Fibroblast of skin of left biceps (primary cell): Measurements from ENCODE around the gene BORCS8.
"Not testable (repeated sequence)": the region's sequence is repeated elsewhere in the genome, so short reads cannot be mapped to it uniquely, and the experiment has no call there.

Experiments
- DNase-seq, 2 experiments: peaks; one replicate each; pipeline ENCODE4 v3.0.0-alpha.2; 2013; ENCODE audit warnings: low read depth in 2 of 2

The BORCS8 gene

GRCh38 chr19:19192078-19192882 lies at the start of gene BORCS8, which contains the start of gene RFXANK:
Gene BORCS8, minus strand, starts transcription at chr19:19192152. Its CDS starts 35 bp downstream, at chr19:19192117.
Gene RFXANK, plus strand, starts transcription at chr19:19192258. Its CDS starts 1,689 bp downstream, at chr19:19193947.
- peak; percentile 99 for DNase-seq

- no peak for DNase-seq
Observed at GRCh38 chr19:19240476-19240875, 48.5 kb upstream of the BORCS8 start.

DNA sequence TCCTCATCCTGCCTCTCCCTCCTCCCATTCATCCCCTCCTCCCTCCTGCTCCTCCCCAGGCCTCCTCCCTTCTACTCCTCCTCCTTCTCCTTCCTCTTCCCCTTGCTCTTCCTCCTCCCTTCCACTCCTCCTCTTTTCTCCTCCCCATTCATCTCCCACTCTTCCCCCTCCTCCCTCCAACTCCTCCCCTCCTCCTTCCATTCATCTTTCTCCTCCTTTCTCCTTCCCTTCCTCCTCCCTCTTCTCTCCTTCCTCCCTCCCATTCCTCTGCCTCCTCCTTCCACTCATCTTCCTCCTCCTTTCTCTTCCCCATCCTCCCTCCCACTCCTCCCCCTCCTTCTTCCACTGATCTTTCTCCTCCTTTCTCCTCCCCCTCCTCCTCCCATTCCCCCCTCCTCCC lies 47.7 kb upstream of the BORCS8 start:
- DNase-seq: no peak

DNA sequence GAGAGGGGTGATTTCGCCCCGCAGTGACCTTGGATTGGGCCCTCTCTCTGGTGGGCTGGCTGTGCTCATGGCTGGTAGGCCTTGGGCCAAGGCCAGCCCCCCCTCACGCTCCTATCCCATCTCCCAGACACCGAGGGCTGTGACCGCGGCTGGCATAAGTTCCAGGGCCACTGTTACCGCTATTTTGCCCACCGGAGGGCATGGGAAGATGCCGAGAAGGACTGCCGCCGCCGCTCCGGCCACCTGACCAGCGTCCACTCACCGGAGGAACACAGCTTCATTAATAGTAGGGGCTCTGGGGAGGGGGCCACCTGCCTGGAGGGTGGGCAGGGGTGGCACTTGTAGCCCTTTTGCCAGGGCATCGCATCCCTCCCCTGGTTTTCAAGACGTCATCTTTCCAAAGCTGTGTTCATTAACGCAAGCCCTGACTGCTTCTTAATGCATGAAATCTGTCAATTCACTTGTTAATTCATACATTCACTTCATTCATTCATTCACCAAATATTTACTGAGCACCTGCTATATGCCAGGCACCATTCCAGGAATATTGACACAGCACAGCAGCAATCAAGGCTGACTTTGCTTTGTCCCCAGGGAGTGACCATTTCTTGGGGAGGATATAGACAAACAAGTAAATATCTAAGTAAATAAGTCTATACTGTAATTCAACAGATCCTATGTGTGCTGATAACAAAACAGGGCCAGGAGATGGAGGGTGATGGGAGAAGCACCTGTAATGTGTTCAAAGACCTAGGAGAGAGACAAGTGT lies 46.4 kb upstream of the BORCS8 start:
- no peak for DNase-seq

- DNase-seq: no peak
Observed at GRCh38 chr19:19236173-19236572, 44.2 kb upstream of the BORCS8 start.

DNA sequence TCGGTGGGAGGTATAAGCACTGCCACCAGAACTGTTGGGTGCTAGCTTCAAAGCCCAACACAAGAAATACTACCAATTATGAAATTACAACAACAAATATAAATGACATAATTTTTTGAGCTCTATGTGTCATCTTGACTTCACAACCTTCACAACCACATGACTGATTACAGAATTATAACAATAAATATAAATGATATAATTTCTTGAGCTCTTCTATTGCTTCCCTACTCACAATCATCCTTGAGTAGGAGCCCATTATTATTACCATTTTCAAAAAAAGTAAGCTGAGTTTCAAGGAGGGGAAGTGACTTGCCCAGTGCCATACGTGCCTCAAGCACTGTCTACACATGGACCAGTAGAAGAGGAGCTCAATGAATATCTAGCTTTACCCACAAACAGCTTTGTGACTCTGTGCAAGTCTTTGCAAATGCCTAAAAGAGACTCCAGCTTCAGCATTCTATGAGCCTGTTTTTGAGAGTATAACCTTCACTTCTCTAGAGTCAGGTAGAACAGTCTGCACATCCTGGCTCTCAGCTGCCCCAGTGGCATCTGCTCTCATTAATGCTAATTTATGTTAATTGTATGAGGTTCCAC lies 42.4 kb upstream of the BORCS8 start:
- no peak for DNase-seq

DNA sequence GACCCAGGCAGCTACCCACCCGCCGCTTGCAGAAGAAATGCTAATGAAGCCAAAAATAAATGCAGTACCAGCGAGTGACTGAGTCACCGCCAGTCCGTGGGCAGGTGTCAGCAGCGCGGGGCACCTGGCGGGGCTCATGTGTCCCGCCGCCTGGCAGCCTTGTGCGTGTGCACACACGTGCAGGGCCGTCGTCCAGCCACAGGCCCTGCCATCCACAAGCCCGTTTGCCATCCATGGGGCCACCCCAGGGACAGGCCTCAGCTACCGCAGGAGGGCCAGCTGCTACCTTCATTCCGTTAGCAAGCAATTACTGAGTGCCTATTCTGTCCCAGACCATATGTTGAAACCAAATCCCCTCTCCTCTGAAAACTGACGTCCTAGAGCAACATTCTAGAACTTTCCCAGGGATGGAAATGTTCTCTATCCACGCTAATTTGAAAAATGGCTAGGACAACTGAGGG lies 40.3 kb upstream of the BORCS8 start:
- DNase-seq: no peak

GRCh38 chr19:19230999-19231398 lies 39.0 kb upstream of the BORCS8 start:
- no peak for DNase-seq

- DNase-seq: no peak
Observed at GRCh38 chr19:19229701-19230100, 37.7 kb upstream of the BORCS8 start.

- DNase-seq: no peak
Observed at GRCh38 chr19:19227217-19227616, 35.3 kb upstream of the BORCS8 start.

- no peak for DNase-seq
Observed at GRCh38 chr19:19226663-19227062, 34.7 kb upstream of the BORCS8 start.

- no peak for DNase-seq
Observed at GRCh38 chr19:19226204-19226603, 34.3 kb upstream of the BORCS8 start.

- DNase-seq: no peak
Observed at GRCh38 chr19:19224852-19225494, 33.0 kb upstream of the BORCS8 start.

DNA sequence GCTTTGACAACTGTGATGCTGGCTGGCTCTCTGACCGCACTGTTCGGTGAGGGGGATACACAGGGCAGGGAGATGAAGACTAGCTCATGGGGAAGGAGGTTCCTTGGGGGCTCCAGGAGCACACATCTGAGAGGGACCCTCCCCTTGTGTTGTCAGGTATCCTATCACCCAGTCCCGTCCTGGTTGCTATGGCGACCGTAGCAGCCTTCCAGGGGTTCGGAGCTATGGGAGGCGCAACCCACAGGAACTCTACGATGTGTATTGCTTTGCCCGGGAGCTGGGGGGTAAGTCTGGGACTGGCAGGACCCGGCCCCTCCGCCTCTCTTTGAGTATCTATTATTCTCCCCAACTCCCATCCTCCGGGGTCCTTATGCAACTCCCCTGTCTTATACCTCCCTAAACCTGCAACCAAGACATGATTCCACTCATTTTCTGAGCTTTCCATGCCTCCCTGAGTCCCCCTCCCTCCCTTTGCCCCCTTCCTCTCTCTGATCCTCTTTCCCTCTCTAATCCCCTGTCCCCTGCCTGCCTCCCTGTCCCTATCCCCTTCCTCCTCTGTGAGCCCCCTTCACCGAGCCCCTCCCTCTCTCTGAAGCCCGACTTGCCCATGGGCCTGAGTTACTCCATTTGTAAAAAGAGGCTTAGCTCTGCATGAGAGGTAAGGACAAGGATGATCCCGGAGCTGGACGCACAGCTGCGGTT lies 32.3 kb upstream of the BORCS8 start:
- no peak for DNase-seq

DNA sequence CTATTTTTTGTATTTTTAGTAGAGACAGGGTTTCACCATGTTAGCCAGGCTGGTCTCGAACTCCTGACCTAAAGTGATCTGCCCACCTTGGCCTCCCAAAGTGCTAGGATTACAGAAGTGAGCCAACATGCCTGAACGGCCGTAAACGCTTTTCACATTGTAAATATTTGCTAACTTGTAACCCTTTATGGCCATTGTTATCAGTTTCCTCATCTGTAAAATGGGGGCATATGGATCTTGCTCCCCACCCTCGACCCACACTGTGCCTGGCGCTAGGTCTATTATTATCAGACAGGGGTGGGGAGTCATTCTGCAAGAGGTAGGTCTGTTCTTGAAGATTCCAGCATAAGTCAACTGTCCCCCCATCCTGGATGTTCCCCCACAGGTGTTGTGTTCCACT lies 31.7 kb upstream of the BORCS8 start:
- DNase-seq: no peak

DNA sequence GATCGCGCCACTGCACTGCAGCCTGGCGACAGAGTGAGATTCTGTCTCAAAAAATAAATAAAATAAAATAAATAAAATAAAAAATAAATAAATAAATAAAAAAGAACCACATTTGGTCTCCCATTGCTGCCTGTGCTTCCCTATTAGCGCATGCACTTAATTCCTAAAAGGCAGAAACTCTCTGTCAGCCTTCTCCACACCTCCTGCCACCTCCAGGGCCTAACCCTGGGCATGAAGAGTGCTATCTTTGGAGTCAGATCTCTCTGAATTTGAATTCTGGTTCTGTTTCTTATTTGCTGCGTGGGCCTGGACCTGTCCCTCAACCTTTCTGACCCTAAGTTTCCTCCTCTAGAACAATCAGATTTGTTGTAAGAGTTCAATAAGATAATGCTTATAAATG lies 31.1 kb upstream of the BORCS8 start:
- no peak for DNase-seq

GRCh38 chr19:19221000-19221399 lies 29.0 kb upstream of the BORCS8 start:
- not testable (repeated sequence) for DNase-seq

GRCh38 chr19:19218911-19219310 lies 27.0 kb upstream of the BORCS8 start:
- DNase-seq: no peak

DNA sequence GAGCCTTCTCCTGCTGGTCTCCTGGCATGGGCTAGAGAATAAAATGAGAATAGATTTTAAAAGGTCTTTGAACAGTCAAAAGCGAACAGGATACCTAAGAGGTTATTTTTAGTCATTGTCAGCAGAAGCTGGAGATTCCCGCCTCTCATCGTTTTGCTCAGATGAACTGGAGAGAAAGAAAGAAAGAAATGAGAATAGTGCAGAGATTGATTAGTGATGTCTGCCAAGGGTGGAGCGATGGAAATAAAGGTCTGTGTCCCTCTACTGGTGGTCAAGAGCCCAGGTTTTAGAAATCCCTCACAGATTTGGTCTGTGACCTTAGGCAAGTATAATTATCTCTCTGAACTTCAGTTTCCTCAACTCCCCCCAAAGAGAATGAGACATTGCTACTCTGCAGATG lies 25.1 kb upstream of the BORCS8 start:
- DNase-seq: no peak

GRCh38 chr19:19215792-19216191 lies 23.8 kb upstream of the BORCS8 start:
- no peak for DNase-seq

DNA sequence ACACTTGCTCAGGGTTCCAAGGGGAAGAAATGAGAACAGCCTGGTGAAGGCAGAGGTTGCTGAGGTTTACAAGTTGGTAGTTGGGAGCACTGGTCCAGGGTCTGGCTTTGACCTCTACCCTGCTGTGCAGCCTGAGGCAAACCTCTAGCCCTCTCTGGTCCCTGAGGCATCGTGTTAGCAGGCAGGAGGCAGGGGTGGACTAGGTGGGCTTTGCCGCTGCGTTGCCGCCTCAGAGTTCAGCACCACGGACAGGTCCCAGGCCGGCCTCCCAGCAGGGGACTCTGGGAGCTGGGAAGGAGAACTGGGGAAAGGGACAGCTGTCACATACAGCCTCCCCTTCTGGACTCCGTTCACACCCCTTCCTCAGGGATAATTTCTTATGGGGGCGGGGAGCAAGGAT lies 22.9 kb upstream of the BORCS8 start:
- DNase-seq: no peak

DNA sequence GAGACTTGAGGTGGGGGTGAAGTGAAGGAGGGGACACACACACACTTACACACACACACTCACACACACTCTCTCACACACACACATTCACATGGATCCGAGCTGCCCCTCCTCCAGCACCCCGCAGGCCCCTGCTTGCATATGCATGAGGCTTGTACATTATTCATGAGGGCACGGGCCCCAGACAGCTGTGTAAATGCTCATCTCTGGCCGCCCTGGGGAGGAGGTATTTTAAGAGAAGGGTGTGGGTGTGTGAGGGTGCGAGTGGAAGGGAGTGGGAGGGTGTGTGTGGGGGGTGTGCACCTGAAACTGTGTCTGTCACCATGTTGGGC lies 22.2 kb upstream of the BORCS8 start:
- no peak for DNase-seq
